ENCODE measurements around the gene KDM4C.

Gene KDM4C

GRCh38 chr9:7201196-7201595 is 443.4 kb downstream of the KDM4C start:
- Histone ChIP-seq H3K9ac (ENCODE audit: insufficient read length) (no peak overlapping the region), H3K27ac (no peak overlapping the region), H3K4me3 (no peak overlapping the region), H3K36me3 (ENCODE audit: insufficient read depth, low read length) (no peaks in the 10 kb centered on the region), H3K9me3 (ENCODE audit: low read depth, low read length) (no peaks in the 10 kb centered on the region)
- DNase-seq (ENCODE audit: low read depth, low spot score), result no peak
- no peak for TF ChIP-seq EZH2 (IDR thresholded peaks at IDR 0.05)
- TF ChIP-seq POLR2AphosphoS5 (IDR thresholded peaks at IDR 0.05; ENCODE audit: borderline replicate concordance, low read depth, low read length), result no peak
- TF ChIP-seq FOXP2 (optimal IDR thresholded peaks at IDR 0.05; ENCODE audit: control extremely low read depth, extremely low read length, insufficient read depth), result no peak

- H3K9me3 ChIP-seq (ENCODE audit: low read depth, low read length), result no peaks in the 10 kb centered on the region
- H3K27ac ChIP-seq, result no peak overlapping the region
- H3K4me3 ChIP-seq, result no peak overlapping the region
- no peaks in the 10 kb centered on the region for H3K36me3 ChIP-seq (ENCODE audit: insufficient read depth, low read length)
- no peak for TF ChIP-seq POLR2AphosphoS5 (IDR thresholded peaks at IDR 0.05; ENCODE audit: borderline replicate concordance, low read depth, low read length)
- no peak overlapping the region for H3K9ac ChIP-seq (ENCODE audit: insufficient read length)
- no peak for DNase-seq (ENCODE audit: low read depth, low spot score)
These were observed 448.0 kb downstream of the KDM4C start for GRCh38 chr9:7205806-7206205.

DNA sequence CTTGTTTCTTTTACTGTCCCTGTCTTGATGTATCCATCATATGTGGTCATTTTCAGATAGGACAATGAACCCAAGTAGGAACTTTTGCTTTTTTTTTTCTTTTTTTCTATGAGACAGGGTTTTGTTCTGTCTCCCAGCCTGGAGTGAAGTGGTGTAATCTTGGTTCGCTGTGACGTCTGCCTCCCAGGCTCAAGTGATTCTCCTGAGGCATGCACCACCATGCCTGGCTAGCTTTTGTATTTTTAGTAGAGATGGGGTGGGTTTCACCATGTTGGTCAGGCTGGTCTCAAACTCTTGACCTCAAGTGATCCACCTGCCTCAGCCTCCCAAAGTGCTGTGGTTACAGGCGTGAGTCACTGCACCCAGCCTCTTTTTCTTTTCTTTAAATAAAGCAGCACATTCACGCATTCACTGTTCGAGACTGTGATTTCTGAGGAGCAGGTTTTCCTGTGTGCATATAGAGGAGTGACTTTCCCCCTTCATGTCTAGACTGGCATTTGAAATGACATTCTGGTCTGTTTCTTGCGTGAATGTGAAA is 448.5 kb downstream of the KDM4C start:
- no peak for DNase-seq (ENCODE audit: low read depth, low spot score)
- H3K36me3 ChIP-seq (ENCODE audit: insufficient read depth, low read length), result no peaks in the 10 kb centered on the region
- H3K9me3 ChIP-seq (ENCODE audit: low read depth, low read length), result no peaks in the 10 kb centered on the region
- H3K4me3 ChIP-seq, result no peak overlapping the region
- H3K27ac ChIP-seq, result no peak overlapping the region
- TF ChIP-seq EZH2 (IDR thresholded peaks at IDR 0.05) (no peak), FOXP2 (optimal IDR thresholded peaks at IDR 0.05; ENCODE audit: control extremely low read depth, extremely low read length, insufficient read depth) (no peak), POLR2AphosphoS5 (IDR thresholded peaks at IDR 0.05; ENCODE audit: borderline replicate concordance, low read depth, low read length) (no peak)
- no peak overlapping the region for H3K9ac ChIP-seq (ENCODE audit: insufficient read length)

- H3K4me3 ChIP-seq, result no peak overlapping the region
- no peaks in the 10 kb centered on the region for H3K36me3 ChIP-seq (ENCODE audit: insufficient read depth, low read length)
- H3K9me3 ChIP-seq (ENCODE audit: low read depth, low read length), result no peaks in the 10 kb centered on the region
- no peak overlapping the region for H3K27ac ChIP-seq
- no peak for DNase-seq (ENCODE audit: low read depth, low spot score)
- TF ChIP-seq EZH2 (IDR thresholded peaks at IDR 0.05) (no peak), POLR2AphosphoS5 (IDR thresholded peaks at IDR 0.05; ENCODE audit: borderline replicate concordance, low read depth, low read length) (no peak), FOXP2 (optimal IDR thresholded peaks at IDR 0.05; ENCODE audit: control extremely low read depth, extremely low read length, insufficient read depth) (no peak)
- H3K9ac ChIP-seq (ENCODE audit: insufficient read length), result no peak overlapping the region
These were observed 451.4 kb downstream of the KDM4C start for GRCh38 chr9:7209016-7209715.

- no peak for DNase-seq (ENCODE audit: low read depth, low spot score)
- no peak for TF ChIP-seq EZH2 (IDR thresholded peaks at IDR 0.05)
- TF ChIP-seq POLR2AphosphoS5 (IDR thresholded peaks at IDR 0.05; ENCODE audit: borderline replicate concordance, low read depth, low read length), result no peak
- TF ChIP-seq FOXP2 (optimal IDR thresholded peaks at IDR 0.05; ENCODE audit: control extremely low read depth, extremely low read length, insufficient read depth), result no peak
These were observed 452.2 kb downstream of the KDM4C start for GRCh38 chr9:7209990-7210389.

DNA sequence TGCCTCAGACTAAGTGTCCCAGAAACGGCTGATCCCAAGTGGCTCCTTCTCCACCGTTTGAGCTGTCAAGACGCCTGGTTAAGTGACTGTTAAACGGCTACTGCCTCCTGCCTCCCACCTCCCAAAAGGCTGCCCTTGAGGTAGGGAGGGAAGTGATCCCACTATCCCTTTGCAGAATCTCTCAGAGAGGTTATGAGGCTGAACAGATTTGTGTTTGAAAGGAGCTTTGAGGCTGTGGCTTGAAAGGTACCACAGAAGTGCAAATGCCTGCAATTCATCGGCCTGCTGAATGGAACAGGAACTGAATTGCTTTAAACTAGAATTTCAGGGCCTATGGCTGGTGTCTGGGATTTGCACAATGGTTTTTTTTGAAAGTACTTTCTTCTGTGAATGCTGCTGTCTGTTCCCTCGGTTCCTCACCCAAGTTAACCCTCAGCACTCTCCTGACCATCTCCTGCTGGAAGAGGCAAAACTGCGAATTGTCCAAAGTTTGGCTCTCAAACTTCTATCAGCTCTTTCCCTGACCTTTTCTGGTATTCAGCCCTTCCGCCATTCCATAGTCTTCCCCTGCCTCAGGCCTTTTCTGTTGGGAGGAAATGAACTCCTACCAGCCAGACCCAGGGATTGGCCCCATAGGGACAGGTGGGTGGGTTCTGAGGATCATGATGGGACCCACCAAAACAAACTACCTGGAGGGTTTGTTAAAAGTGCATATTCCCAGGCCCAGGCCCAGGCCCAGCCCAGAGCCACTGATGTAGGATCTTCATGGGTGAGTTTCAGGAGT is 453.3 kb downstream of the KDM4C start:
- no peak for TF ChIP-seq POLR2AphosphoS5 (IDR thresholded peaks at IDR 0.05; ENCODE audit: borderline replicate concordance, low read depth, low read length)
- TF ChIP-seq FOXP2 (optimal IDR thresholded peaks at IDR 0.05; ENCODE audit: control extremely low read depth, extremely low read length, insufficient read depth), result no peak
- TF ChIP-seq EZH2 (IDR thresholded peaks at IDR 0.05), result no peak
- DNase-seq (ENCODE audit: low read depth, low spot score), result no peak
- no peak overlapping the region for H3K27ac ChIP-seq
- H3K9me3 ChIP-seq (ENCODE audit: low read depth, low read length), result no peaks in the 10 kb centered on the region
- H3K9ac ChIP-seq (ENCODE audit: insufficient read length), result no peak overlapping the region
- no peak overlapping the region for H3K4me3 ChIP-seq
- no peaks in the 10 kb centered on the region for H3K36me3 ChIP-seq (ENCODE audit: insufficient read depth, low read length)

More at GRCh38 chr9:7209990-7210389, 452.2 kb downstream of the KDM4C start:
- no peaks in the 10 kb centered on the region for H3K9me3 ChIP-seq (ENCODE audit: low read depth, low read length)
- no peaks in the 10 kb centered on the region for H3K36me3 ChIP-seq (ENCODE audit: insufficient read depth, low read length)
- H3K9ac ChIP-seq (ENCODE audit: insufficient read length), result no peak overlapping the region
- H3K4me3 ChIP-seq, result no peak overlapping the region
- H3K27ac ChIP-seq, result no peak overlapping the region

GRCh38 chr9:7211657-7212056 is 453.9 kb downstream of the KDM4C start:
- TF ChIP-seq POLR2AphosphoS5 (IDR thresholded peaks at IDR 0.05; ENCODE audit: borderline replicate concordance, low read depth, low read length), result no peak
- TF ChIP-seq FOXP2 (optimal IDR thresholded peaks at IDR 0.05; ENCODE audit: control extremely low read depth, extremely low read length, insufficient read depth), result no peak
- no peak for TF ChIP-seq EZH2 (IDR thresholded peaks at IDR 0.05)
- no peak for DNase-seq (ENCODE audit: low read depth, low spot score)
- Histone ChIP-seq H3K9me3 (ENCODE audit: low read depth, low read length) (no peaks in the 10 kb centered on the region), H3K36me3 (ENCODE audit: insufficient read depth, low read length) (no peaks in the 10 kb centered on the region), H3K27ac (no peak overlapping the region), H3K9ac (ENCODE audit: insufficient read length) (no peak overlapping the region), H3K4me3 (no peak overlapping the region)

DNA sequence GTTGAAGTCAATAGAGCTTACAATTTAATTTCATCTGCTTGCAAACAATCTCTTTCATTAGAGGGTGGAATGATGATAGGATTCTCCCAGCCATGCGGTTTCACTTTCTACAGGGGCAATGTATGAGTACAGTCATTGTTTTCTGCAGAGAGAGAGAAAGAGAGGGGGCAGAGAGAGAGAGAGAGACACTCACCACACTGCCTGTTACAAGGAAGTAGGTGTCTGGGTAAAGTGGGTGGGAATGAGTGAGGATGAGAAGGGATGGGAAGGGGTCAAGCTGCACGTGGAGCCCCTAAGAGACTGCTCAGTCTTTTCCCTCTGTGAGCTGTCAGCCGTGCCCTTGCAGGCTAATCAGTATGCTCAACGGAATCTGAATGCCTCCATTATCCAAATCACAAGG is 454.3 kb downstream of the KDM4C start:
- DNase-seq (ENCODE audit: low read depth, low spot score), result no peak
- TF ChIP-seq POLR2AphosphoS5 (IDR thresholded peaks at IDR 0.05; ENCODE audit: borderline replicate concordance, low read depth, low read length) (no peak), EZH2 (IDR thresholded peaks at IDR 0.05) (no peak), FOXP2 (optimal IDR thresholded peaks at IDR 0.05; ENCODE audit: control extremely low read depth, extremely low read length, insufficient read depth) (no peak)
- Histone ChIP-seq H3K4me3 (no peak overlapping the region), H3K27ac (no peak overlapping the region), H3K9me3 (ENCODE audit: low read depth, low read length) (no peaks in the 10 kb centered on the region), H3K9ac (ENCODE audit: insufficient read length) (no peak overlapping the region), H3K36me3 (ENCODE audit: insufficient read depth, low read length) (no peaks in the 10 kb centered on the region)

Data from SK-N-MC (cell line).